Neuronal stem cell (in vitro differentiated cells): Measurements from ENCODE around the gene MACROD2.

Experiments
- DNase-seq: peaks from one replicate; pipeline ENCODE4 v3.0.0-alpha.2; 2013; ENCODE audit warnings: low spot score
- H2AFZ ChIP-seq: one replicate; pipeline ENCODE4 v1.6.1; 2013; ENCODE audit warnings: mild to moderate bottlenecking, low read length, inconsistent platforms
- H2AK5ac ChIP-seq: 2 replicates; pipeline ENCODE4 v1.6.1; 2013; ENCODE audit warnings: low read depth, mild to moderate bottlenecking, inconsistent platforms, low read length, moderate library complexity, mixed read lengths
- H2BK120ac ChIP-seq: 2 replicates; pipeline ENCODE4 v1.6.1; 2013; ENCODE audit warnings: low read depth, mild to moderate bottlenecking, inconsistent platforms, low read length, moderate library complexity, mixed read lengths
- H2BK12ac ChIP-seq: one replicate; pipeline ENCODE4 v1.6.1; 2013; ENCODE audit warnings: low read length, inconsistent platforms
- H2BK15ac ChIP-seq: 2 replicates; pipeline ENCODE4 v1.6.1; 2013; ENCODE audit warnings: mild to moderate bottlenecking, low read length, inconsistent platforms, mixed read lengths
- H2BK5ac ChIP-seq: one replicate; pipeline ENCODE4 v1.6.1; 2013; ENCODE audit warnings: inconsistent platforms, mild to moderate bottlenecking, low read length, moderate library complexity
- H3K14ac ChIP-seq: one replicate; pipeline ENCODE4 v1.6.1; 2013; ENCODE audit warnings: low read length, inconsistent platforms
- H3K18ac ChIP-seq: 2 replicates; pipeline ENCODE4 v1.6.1; 2013; ENCODE audit warnings: low read length, inconsistent platforms
- H3K23ac ChIP-seq: 2 replicates; pipeline ENCODE4 v1.6.1; 2013; ENCODE audit warnings: low read depth, mild to moderate bottlenecking, mixed read lengths, low read length, inconsistent platforms; ENCODE audit not compliant: poor library complexity
- H3K27ac ChIP-seq: replicated peaks from 3 replicates; pipeline ENCODE4 v1.5.1; 2013; ENCODE audit warnings: low read length, inconsistent platforms
- H3K27me3 ChIP-seq, 3 experiments: 2 replicates each; pipeline ENCODE4 v1.6.1; 2013; ENCODE audit warnings: low read length in 3 of 3, mild to moderate bottlenecking in 2 of 3, inconsistent platforms in 1 of 3, low read depth in 1 of 3, mixed read lengths in 1 of 3, moderate library complexity in 1 of 3; ENCODE audit not compliant: control insufficient read depth in 3 of 3, insufficient read depth in 3 of 3
- H3K36me3 ChIP-seq, 2 donors: replicated peaks in 1 of 2; 2 replicates each; pipeline ENCODE4 v1.6.1; 2013; ENCODE audit warnings: low read length in 2 of 2; ENCODE audit not compliant: control insufficient read depth in 2 of 2, insufficient read depth in 2 of 2
- H3K4ac ChIP-seq: 2 replicates; pipeline ENCODE4 v1.6.1; 2013; ENCODE audit warnings: inconsistent platforms, mild to moderate bottlenecking, low read length, moderate library complexity
- H3K4me1 ChIP-seq, 2 donors: 1 replicate in 1 of 2; 2 replicates in 1 of 2; pipeline ENCODE4 v1.6.1; 2013; ENCODE audit warnings: low read length in 2 of 2, low read depth in 1 of 2; ENCODE audit not compliant: control insufficient read depth in 2 of 2, insufficient read depth in 1 of 2
- H3K4me2 ChIP-seq: one replicate; pipeline ENCODE4 v1.6.1; 2013; ENCODE audit warnings: mild to moderate bottlenecking, low read length, inconsistent platforms; ENCODE audit not compliant: insufficient read depth, poor library complexity, severe bottlenecking
- H3K4me3 ChIP-seq, 2 donors: 2 replicates each; pipeline ENCODE4 v1.5.1; 2013; ENCODE audit warnings: low read length in 2 of 2, mild to moderate bottlenecking in 2 of 2, inconsistent platforms in 1 of 2, moderate library complexity in 1 of 2
- H3K79me1 ChIP-seq: one replicate; pipeline ENCODE4 v1.6.1; 2013; ENCODE audit warnings: low read depth, mild to moderate bottlenecking, inconsistent platforms, low read length, moderate library complexity
- H3K9ac ChIP-seq: one replicate; pipeline ENCODE4 v1.6.1; 2013; ENCODE audit warnings: mild to moderate bottlenecking, low read depth, low read length, inconsistent platforms; ENCODE audit not compliant: poor library complexity
- H3K9me3 ChIP-seq, 2 donors: replicated peaks in 1 of 2; 2 replicates each; pipeline versions ENCODE3 to v1.6.1; 2013; ENCODE audit warnings: low read length in 2 of 2, mild to moderate bottlenecking in 2 of 2, inconsistent platforms in 1 of 2, low read depth in 1 of 2, mixed read lengths in 1 of 2, moderate library complexity in 1 of 2; ENCODE audit not compliant: control insufficient read depth in 2 of 2, insufficient read depth in 1 of 2
- H4K8ac ChIP-seq: one replicate; pipeline ENCODE4 v1.6.1; 2013; ENCODE audit warnings: low read depth, mild to moderate bottlenecking, inconsistent platforms, low read length, moderate library complexity
- H4K91ac ChIP-seq: one replicate; pipeline ENCODE4 v1.6.1; 2013; ENCODE audit warnings: low read length, low read depth, mild to moderate bottlenecking, inconsistent platforms; ENCODE audit not compliant: poor library complexity
- WGBS, 2 donors: extraction: QIAGEN DNeasy Blood & Tissue Kit; methylation state at CpG; one replicate each; pipeline ENCODE4 v1.1.7; 2013; ENCODE audit warnings: missing lambda C conversion rate in 2 of 2, mixed read lengths in 1 of 2; ENCODE audit not compliant: insufficient read length in 2 of 2, insufficient replicate concordance in 1 of 2; ENCODE audit errors: extremely low coverage in 2 of 2; 5-methylcytosine and 5-hydroxymethylcytosine counted together

The MACROD2 gene

GRCh38 chr20:15069355-15069754 is 1074.0 kb downstream of the MACROD2 start:
- no peak overlapping the region for H3K27ac ChIP-seq
- H3K4me2 ChIP-seq, result no peak overlapping the region
- no peak overlapping the region for H4K8ac ChIP-seq
- no peak overlapping the region for H3K4me3 ChIP-seq
- H3K79me1 ChIP-seq, result no peaks in the 10 kb centered on the region
- H2AK5ac ChIP-seq, result no peak overlapping the region
- peak overlapping the region; percentile 18 for H2AFZ ChIP-seq
- H4K91ac ChIP-seq, result no peak overlapping the region
- no peak overlapping the region for H2BK120ac ChIP-seq
- peaks cover 0 to 8% of the 10 kb centered on the region in 2 donors for H3K9me3 ChIP-seq
- H2BK15ac ChIP-seq, result no peak overlapping the region
- no peak overlapping the region for H3K9ac ChIP-seq
- H2BK12ac ChIP-seq, result no peak overlapping the region
- H3K27me3 ChIP-seq, result no peaks in the 10 kb centered on the region
- DNase-seq, result no peak
- no peak overlapping the region for H3K4ac ChIP-seq
- H3K14ac ChIP-seq, result no peak overlapping the region
- peaks cover 0 to 2% of the 10 kb centered on the region in 2 donors for H3K4me1 ChIP-seq
- H3K18ac ChIP-seq, result no peak overlapping the region
- H3K23ac ChIP-seq, result no peak overlapping the region
- no peaks in the 10 kb centered on the region for H3K36me3 ChIP-seq
- WGBS, 2 donors, result no CpG with 5 or more reads among the region's 2 CpGs
- no peak overlapping the region for H2BK5ac ChIP-seq

- H3K9me3 ChIP-seq, result peaks cover 0 to 8% of the 10 kb centered on the region in 2 donors
- H3K4me2 ChIP-seq, result no peak overlapping the region
- WGBS, 2 donors, result no CpG with 5 or more reads among the region's 2 CpGs
- no peak overlapping the region for H3K14ac ChIP-seq
- DNase-seq, result no peak
- H2AFZ ChIP-seq, result no peak overlapping the region
- no peak overlapping the region for H4K91ac ChIP-seq
- H3K9ac ChIP-seq, result no peak overlapping the region
- H3K4me1 ChIP-seq, result peaks cover 0 to 6% of the 10 kb centered on the region in 2 donors
- no peak overlapping the region for H3K4ac ChIP-seq
- H3K36me3 ChIP-seq, result no peaks in the 10 kb centered on the region
- no peak overlapping the region for H3K4me3 ChIP-seq
- no peaks in the 10 kb centered on the region for H3K79me1 ChIP-seq
- H2BK120ac ChIP-seq, result no peak overlapping the region
- no peak overlapping the region for H2BK5ac ChIP-seq
- H2BK12ac ChIP-seq, result no peak overlapping the region
- no peak overlapping the region for H3K23ac ChIP-seq
- H3K27me3 ChIP-seq, result no peaks in the 10 kb centered on the region
- no peak overlapping the region for H3K27ac ChIP-seq
- H3K18ac ChIP-seq, result no peak overlapping the region
- no peak overlapping the region for H2BK15ac ChIP-seq
- no peak overlapping the region for H4K8ac ChIP-seq
- no peak overlapping the region for H2AK5ac ChIP-seq
Measured at GRCh38 chr20:15071085-15071808, 1075.9 kb downstream of the MACROD2 start.

- Histone ChIP-seq H3K36me3 (no peaks in the 10 kb centered on the region), H3K27me3 (no peaks in the 10 kb centered on the region), H2BK12ac (no peak overlapping the region), H3K14ac (no peak overlapping the region), H3K18ac (no peak overlapping the region), H3K4me1 (peaks cover 0 to 6% of the 10 kb centered on the region in 2 donors), H2AK5ac (no peak overlapping the region), H3K4me2 (no peak overlapping the region), H3K23ac (no peak overlapping the region), H3K4ac (no peak overlapping the region), H2BK5ac (no peak overlapping the region), H3K27ac (no peak overlapping the region), H3K79me1 (no peaks in the 10 kb centered on the region), H2AFZ (no peak overlapping the region), H2BK120ac (no peak overlapping the region), H4K91ac (no peak overlapping the region), H3K9me3 (peaks cover 0 to 8% of the 10 kb centered on the region in 2 donors), H3K9ac (no peak overlapping the region), H2BK15ac (no peak overlapping the region), H4K8ac (no peak overlapping the region), H3K4me3 (no peak overlapping the region)
- DNase-seq, result no peak
Measured at GRCh38 chr20:15072316-15072715, 1077.0 kb downstream of the MACROD2 start.

GRCh38 chr20:15075586-15075985 is 1080.3 kb downstream of the MACROD2 start:
- Histone ChIP-seq H3K4ac (no peak overlapping the region), H2BK120ac (no peak overlapping the region), H4K91ac (no peak overlapping the region), H2AFZ (peak overlapping the region; percentile 73), H3K36me3 (no peaks in the 10 kb centered on the region), H2AK5ac (no peak overlapping the region), H3K4me2 (no peak overlapping the region), H3K79me1 (no peaks in the 10 kb centered on the region), H2BK12ac (no peak overlapping the region), H3K9ac (no peak overlapping the region), H3K4me1 (peaks cover 0 to 13% of the 10 kb centered on the region in 2 donors), H3K23ac (no peak overlapping the region), H3K14ac (no peak overlapping the region), H3K4me3 (no peak overlapping the region), H3K9me3 (no peaks in the 10 kb centered on the region), H2BK15ac (no peak overlapping the region), H4K8ac (no peak overlapping the region), H3K27me3 (no peaks in the 10 kb centered on the region), H3K27ac (no peak overlapping the region), H2BK5ac (no peak overlapping the region), H3K18ac (no peak overlapping the region)
- no peak for DNase-seq
- whole genome bisulfite sequencing, 2 donors, result 100% methylated on average over 1 of the region's 3 CpGs; no CpG with 5 or more reads in 1 of the 2 donors
